ENCODE data around the gene ADAT1.

GRCh38 chr16:75635036-75635435, 12.0 kb upstream of the ADAT1 start:
- no peak for TF ChIP-seq POLR2AphosphoS5 (IDR thresholded peaks at IDR 0.05; ENCODE audit: low read depth, low read length)
- no peak for TF ChIP-seq SIN3A (IDR thresholded peaks at IDR 0.05; ENCODE audit: borderline replicate concordance, insufficient read depth, low read length)
- TF ChIP-seq, protein P1, sequence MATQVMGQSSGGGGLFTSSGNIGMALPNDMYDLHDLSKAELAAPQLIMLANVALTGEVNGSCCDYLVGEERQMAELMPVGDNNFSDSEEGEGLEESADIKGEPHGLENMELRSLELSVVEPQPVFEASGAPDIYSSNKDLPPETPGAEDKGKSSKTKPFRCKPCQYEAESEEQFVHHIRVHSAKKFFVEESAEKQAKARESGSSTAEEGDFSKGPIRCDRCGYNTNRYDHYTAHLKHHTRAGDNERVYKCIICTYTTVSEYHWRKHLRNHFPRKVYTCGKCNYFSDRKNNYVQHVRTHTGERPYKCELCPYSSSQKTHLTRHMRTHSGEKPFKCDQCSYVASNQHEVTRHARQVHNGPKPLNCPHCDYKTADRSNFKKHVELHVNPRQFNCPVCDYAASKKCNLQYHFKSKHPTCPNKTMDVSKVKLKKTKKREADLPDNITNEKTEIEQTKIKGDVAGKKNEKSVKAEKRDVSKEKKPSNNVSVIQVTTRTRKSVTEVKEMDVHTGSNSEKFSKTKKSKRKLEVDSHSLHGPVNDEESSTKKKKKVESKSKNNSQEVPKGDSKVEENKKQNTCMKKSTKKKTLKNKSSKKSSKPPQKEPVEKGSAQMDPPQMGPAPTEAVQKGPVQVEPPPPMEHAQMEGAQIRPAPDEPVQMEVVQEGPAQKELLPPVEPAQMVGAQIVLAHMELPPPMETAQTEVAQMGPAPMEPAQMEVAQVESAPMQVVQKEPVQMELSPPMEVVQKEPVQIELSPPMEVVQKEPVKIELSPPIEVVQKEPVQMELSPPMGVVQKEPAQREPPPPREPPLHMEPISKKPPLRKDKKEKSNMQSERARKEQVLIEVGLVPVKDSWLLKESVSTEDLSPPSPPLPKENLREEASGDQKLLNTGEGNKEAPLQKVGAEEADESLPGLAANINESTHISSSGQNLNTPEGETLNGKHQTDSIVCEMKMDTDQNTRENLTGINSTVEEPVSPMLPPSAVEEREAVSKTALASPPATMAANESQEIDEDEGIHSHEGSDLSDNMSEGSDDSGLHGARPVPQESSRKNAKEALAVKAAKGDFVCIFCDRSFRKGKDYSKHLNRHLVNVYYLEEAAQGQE (IDR thresholded peaks at IDR 0.05; ENCODE audit: insufficient read depth in 1 of 2, low read depth in 2 of 2, low read length in 2 of 2), result no peak
